Measurements from ENCODE around the gene ATN1. TPM values are rescaled to one million over a fixed set of nuclear protein-coding genes. Genes with fewer than 3 reads are reported as not detected.

Gene ATN1
- total and polyA plus RNA-seq, 4 donors = 3.6 to 12.6 (median 7.9) TPM

GRCh38 chr12:6887460-6887859, 40.3 kb upstream of the ATN1 start:
- no peak for DNase-seq (ENCODE audit: low spot score)
- Histone ChIP-seq H3K9me3 (ENCODE audit: control insufficient read depth in 4 of 4, low read length in 3 of 4) (no peaks in the 10 kb centered on the region), H3K4me1 (ENCODE audit: control insufficient read depth in 4 of 4, insufficient read depth in 4 of 4, low read length in 3 of 4) (peaks cover 2 to 14% (median 8%) of the 10 kb centered on the region in 4 donors), H3K27ac (ENCODE audit: low read depth in 1 of 2, low read length in 2 of 2) (no peak overlapping the region), H3K27me3 (ENCODE audit: control insufficient read depth in 4 of 4, insufficient read depth in 4 of 4, low read length in 3 of 4) (no peaks in the 10 kb centered on the region), H3K9ac (ENCODE audit: low read depth in 1 of 2, low read length in 2 of 2) (no peak overlapping the region), H3K36me3 (ENCODE audit: control insufficient read depth in 4 of 4, insufficient read depth in 3 of 4, low read depth in 1 of 4, low read length in 3 of 4) (peaks cover 0 to 7% (median 3%) of the 10 kb centered on the region in 4 donors), H3K4me3 (ENCODE audit: low read depth in 1 of 3, low read length in 3 of 3) (no peak overlapping the region)
- no peak for TF ChIP-seq TAF1 (conservative IDR thresholded peaks at IDR 0.05)
- TF ChIP-seq RXRA (IDR thresholded peaks at IDR 0.05) = no peak
- no peak for TF ChIP-seq FOXA2 (IDR thresholded peaks at IDR 0.05)
- no peak for TF ChIP-seq YY1 (IDR thresholded peaks at IDR 0.05)
- no peak for TF ChIP-seq HNF4G (IDR thresholded peaks at IDR 0.05)
- TF ChIP-seq GABPA (IDR thresholded peaks at IDR 0.05 in 1 of 2, conservative IDR thresholded peaks at IDR 0.05 in 1 of 2) = no peak
- no peak for TF ChIP-seq ZBTB33 (IDR thresholded peaks at IDR 0.05)
- TF ChIP-seq HNF4A (conservative IDR thresholded peaks at IDR 0.05) = no peak
- TF ChIP-seq RAD21 (IDR thresholded peaks at IDR 0.05) = no peak
- no peak for TF ChIP-seq NR2F2 (IDR thresholded peaks at IDR 0.05)
- TF ChIP-seq EGR1 (IDR thresholded peaks at IDR 0.05; ENCODE audit: low read depth in 2 of 2) = no peak
- TF ChIP-seq REST (IDR thresholded peaks at IDR 0.05) = no peak
- TF ChIP-seq MAX (IDR thresholded peaks at IDR 0.05) = no peak
- WGBS = 61% methylated on average over 8 of the region's 8 CpGs

- no peak for DNase-seq (ENCODE audit: low spot score)
- peaks cover 0 to 7% (median 3%) of the 10 kb centered on the region in 4 donors for H3K36me3 ChIP-seq (ENCODE audit: control insufficient read depth in 4 of 4, insufficient read depth in 3 of 4, low read depth in 1 of 4, low read length in 3 of 4)
- no peak overlapping the region for H3K4me3 ChIP-seq (ENCODE audit: low read depth in 1 of 3, low read length in 3 of 3)
- WGBS = 88% methylated on average over 2 of the region's 2 CpGs
- H3K4me1 ChIP-seq (ENCODE audit: control insufficient read depth in 4 of 4, insufficient read depth in 4 of 4, low read length in 3 of 4) = peaks cover 2 to 14% (median 8%) of the 10 kb centered on the region in 4 donors
- no peaks in the 10 kb centered on the region for H3K27me3 ChIP-seq (ENCODE audit: control insufficient read depth in 4 of 4, insufficient read depth in 4 of 4, low read length in 3 of 4)
- H3K27ac ChIP-seq (ENCODE audit: low read depth in 1 of 2, low read length in 2 of 2) = no peak overlapping the region
- TF ChIP-seq HNF4A (conservative IDR thresholded peaks at IDR 0.05) = no peak
- no peak for TF ChIP-seq TAF1 (conservative IDR thresholded peaks at IDR 0.05)
- TF ChIP-seq YY1 (IDR thresholded peaks at IDR 0.05) = no peak
- TF ChIP-seq NR2F2 (IDR thresholded peaks at IDR 0.05) = no peak
- no peak for TF ChIP-seq RXRA (IDR thresholded peaks at IDR 0.05)
- no peak for TF ChIP-seq FOXA2 (IDR thresholded peaks at IDR 0.05)
- TF ChIP-seq HNF4G (IDR thresholded peaks at IDR 0.05) = no peak
- no peak for TF ChIP-seq FOXA1 (IDR thresholded peaks at IDR 0.05)
- TF ChIP-seq REST (IDR thresholded peaks at IDR 0.05) = no peak
- TF ChIP-seq JUND (IDR thresholded peaks at IDR 0.05) = no peak
- TF ChIP-seq EGR1 (IDR thresholded peaks at IDR 0.05; ENCODE audit: low read depth in 2 of 2) = no peak
- TF ChIP-seq ZBTB33 (IDR thresholded peaks at IDR 0.05) = no peak
- TF ChIP-seq MAX (IDR thresholded peaks at IDR 0.05) = no peak
- TF ChIP-seq GABPA (IDR thresholded peaks at IDR 0.05 in 1 of 2, conservative IDR thresholded peaks at IDR 0.05 in 1 of 2) = no peak
- no peak for TF ChIP-seq RAD21 (IDR thresholded peaks at IDR 0.05)
- TF ChIP-seq SP1 (IDR thresholded peaks at IDR 0.05) = no peak
- no peak for TF ChIP-seq CTCF (IDR thresholded peaks at IDR 0.05; ENCODE audit: low read depth, low read length, missing input control)
- no peaks in the 10 kb centered on the region for H3K9me3 ChIP-seq (ENCODE audit: control insufficient read depth in 4 of 4, low read length in 3 of 4)
- H3K9ac ChIP-seq (ENCODE audit: low read depth in 1 of 2, low read length in 2 of 2) = no peak overlapping the region
Measured at GRCh38 chr12:6888360-6888759, 39.4 kb upstream of the ATN1 start.
